AG09319 (cell line): Measurements from ENCODE around the gene CCDC102B.
"Not testable (repeated sequence)": the region's sequence is repeated elsewhere in the genome, so short reads cannot be mapped to it uniquely, and the experiment has no call there.

Source experiments
- DNase-seq: peaks from one replicate; pipeline ENCODE4 v3.0.0-alpha.2; 2010; ENCODE audit warnings: low read depth; ENCODE audit errors: extremely low read depth
- TF ChIP-seq, protein P1 (sequence below): IDR thresholded peaks from 2 replicates; pipeline ENCODE4 v1.5.1; 2011; ENCODE audit warnings: low read depth, mild to moderate bottlenecking, inconsistent platforms, low read length, moderate library complexity

CCDC102B gene

DNA sequence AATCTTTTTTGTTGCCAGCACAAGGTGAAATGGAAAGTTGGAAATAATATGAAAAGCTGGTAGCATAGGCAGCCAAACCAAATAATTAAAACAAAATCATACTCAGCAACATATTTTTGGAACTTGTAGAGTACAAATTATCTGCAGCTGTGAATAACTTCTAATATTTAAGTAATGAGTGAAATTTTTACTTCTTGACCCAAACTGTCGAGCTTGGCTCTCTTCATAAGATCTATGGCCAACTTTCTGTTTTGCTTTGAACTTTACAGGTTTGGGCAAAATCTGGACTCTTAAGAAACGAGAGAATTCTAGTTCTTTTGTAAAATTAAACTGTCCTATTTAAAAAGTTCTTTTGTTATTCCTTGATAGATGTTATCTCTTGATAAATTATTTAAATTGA is 25.6 kb upstream of the CCDC102B start:
- TF ChIP-seq, protein P1, sequence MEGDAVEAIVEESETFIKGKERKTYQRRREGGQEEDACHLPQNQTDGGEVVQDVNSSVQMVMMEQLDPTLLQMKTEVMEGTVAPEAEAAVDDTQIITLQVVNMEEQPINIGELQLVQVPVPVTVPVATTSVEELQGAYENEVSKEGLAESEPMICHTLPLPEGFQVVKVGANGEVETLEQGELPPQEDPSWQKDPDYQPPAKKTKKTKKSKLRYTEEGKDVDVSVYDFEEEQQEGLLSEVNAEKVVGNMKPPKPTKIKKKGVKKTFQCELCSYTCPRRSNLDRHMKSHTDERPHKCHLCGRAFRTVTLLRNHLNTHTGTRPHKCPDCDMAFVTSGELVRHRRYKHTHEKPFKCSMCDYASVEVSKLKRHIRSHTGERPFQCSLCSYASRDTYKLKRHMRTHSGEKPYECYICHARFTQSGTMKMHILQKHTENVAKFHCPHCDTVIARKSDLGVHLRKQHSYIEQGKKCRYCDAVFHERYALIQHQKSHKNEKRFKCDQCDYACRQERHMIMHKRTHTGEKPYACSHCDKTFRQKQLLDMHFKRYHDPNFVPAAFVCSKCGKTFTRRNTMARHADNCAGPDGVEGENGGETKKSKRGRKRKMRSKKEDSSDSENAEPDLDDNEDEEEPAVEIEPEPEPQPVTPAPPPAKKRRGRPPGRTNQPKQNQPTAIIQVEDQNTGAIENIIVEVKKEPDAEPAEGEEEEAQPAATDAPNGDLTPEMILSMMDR = no peak
- DNase-seq = no peak

DNA sequence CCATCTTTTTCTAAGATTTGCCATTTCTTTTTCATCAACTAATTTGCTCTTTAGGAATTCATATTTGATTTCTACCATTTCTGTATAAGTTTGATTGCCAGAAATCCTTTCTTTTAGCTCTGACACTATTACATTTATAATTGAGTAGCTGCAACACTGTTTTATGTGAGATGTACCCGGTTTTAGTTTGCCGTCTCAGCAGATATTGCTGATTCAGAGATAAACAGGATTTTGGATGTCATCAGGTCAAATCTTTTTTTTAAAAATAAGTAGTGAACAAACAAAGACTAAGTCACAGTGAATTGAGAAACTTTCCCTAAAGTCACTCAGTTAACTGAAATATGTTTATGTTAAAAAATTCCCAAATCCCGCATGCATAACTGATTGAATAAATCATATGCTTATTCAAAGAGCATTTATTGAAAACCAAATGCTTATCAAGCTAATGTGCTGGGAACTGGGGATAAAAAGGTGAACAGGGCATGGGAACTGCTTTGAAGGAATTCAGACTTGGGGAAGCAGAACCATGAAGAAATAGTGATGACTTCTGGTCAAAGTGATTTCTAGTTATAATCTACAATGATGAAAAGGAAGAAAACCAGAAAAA is 19.5 kb upstream of the CCDC102B start:
- DNase-seq = peak; percentile 64
- TF ChIP-seq, protein P1 = no peak

DNA sequence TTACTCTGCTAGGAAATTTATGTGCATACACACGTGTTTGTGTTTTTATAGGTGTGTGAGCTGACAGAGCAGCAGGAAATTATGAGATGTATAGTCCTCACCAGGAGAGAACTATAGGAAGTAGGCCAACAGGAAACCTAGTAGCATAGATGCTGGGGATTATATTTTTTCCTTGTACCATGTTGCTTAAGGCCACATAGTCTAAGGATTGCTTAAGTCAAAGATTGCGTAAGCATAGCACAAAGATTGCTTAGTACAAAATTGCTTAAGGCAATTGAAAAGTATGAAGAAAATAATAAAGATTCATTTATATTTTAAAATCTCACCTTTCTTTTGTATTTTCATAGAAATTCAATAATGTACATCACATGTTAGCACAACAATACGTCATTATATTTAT is 18.7 kb upstream of the CCDC102B start:
- TF ChIP-seq, protein P1 = no peak
- no peak for DNase-seq

DNA sequence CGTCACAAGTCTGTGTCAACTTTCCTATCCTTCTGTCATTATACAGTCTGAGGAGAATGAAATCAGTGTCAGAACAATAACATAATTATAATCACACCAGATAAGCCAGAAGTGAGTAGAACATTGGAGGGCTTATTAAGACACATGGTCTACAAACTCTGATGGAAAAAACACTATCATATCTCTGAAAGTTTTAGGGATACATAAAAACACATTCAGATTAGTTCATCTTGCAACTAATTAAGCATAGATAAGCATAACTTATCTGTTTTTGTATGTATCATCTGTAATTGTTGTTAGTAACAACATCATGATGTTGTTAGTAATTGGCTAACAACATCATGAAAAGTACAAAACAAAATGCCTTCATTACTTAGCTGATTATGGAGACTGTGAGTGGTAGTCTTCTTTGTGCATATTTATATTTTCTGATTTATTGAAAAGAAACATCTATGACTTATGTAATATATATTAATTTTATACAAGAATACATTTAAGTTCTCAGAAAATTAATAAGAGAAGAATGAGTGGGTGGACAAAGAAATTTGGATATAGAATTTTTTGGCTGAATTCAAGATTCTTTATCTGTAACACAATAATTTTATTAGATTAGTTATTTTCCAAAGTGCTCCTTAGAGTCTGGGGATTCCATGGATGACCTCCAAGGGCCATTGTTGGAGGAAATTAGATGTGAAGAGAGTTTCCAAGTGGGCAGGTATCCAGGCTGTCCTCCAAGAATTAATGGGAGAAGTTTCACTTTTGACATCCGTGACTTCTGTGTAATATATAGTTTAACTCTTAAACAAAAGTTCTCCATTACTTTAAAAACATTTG is 16.9 kb upstream of the CCDC102B start:
- DNase-seq = no peak
- TF ChIP-seq, protein P1 = no peak

DNA sequence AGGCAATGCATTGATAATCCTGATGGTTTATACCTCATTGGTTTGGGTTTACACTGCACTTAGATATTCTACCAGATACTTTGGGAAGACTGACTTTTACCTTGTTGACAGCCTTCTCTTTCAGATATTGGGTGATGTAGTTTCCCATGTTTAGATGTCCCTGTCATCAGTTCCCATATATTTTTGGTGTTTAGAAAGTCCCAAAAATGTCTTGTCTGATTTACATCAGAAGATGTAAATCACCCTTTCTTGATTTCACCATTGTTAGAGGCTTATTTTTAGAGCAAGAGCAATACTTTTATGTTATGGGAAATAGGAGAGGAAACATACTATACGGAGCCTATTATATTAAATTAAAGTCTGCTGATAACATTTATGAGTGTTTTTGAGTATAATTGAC is 14.4 kb upstream of the CCDC102B start:
- TF ChIP-seq, protein P1 = no peak
- DNase-seq = no peak

DNA sequence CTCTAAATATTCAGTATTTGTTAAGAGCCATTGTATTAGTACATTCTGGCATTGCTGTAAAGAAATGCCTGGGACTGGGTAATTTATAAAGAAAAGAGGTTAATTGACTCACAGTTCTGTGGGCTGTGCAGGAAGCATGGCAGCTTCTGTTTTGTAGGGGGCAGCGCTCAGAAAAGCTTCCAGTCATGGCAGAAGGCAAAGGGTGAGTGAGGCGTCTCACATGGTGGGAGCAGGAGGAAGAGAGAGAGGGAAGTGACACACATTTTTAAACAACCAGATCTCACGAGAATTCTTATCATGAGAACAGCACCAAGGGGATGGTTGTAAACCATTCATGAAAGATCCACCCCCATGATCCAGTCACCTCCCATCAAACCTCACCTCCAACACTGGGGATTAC is 13.8 kb upstream of the CCDC102B start:
- DNase-seq = no peak
- TF ChIP-seq, protein P1 = no peak

DNA sequence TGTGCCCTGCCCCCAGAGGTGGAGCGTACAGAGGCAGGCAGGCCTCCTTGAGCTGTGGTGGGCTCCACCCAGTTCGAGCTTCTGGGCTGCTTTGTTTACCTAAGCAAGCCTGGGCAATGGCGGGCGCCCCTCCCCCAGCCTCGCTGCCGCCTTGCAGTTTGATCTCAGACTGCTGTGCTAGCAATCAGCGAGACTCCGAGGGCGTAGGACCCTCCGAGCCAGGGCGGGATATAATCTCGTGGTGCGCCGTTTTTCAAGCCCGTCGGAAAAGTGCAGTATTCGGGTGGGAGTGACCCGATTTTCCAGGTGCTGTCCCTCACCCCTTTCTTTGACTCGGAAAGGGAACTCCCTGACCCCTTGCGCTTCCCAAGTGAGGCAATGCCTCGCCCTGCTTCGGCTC is 7.6 kb upstream of the CCDC102B start:
- not testable (repeated sequence) for DNase-seq

DNA sequence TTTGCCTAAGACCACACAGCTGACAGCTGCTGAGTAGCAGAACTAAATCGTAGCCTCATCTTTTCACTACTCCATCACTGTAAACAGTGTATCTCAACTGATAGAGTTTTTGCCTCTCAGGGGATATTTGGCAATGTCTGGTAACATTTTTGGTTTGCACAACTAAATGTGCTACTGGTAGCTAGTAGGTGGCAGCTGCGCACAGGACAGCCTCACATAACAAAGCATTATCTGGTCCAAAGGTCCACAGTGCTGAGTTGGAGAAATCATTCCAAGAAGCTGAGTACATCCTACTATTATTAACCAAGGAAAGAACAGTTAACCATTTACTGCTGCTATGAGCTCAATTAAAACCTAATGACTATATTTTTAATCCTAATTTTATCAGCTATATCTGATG is 6.1 kb upstream of the CCDC102B start:
- TF ChIP-seq, protein P1 = no peak
- no peak for DNase-seq
